Activated CD4-positive, alpha-beta memory T cell treated with anti-CD3 and anti-CD28 coated beads, Interleukin-2, amount 10 ng/mL, durations not matched to agents 7 days and 5 days (primary cell): Measurements from ENCODE around the gene OR4D10. TPM values are rescaled to one million over a fixed set of nuclear protein-coding genes. Genes with fewer than 3 reads are reported as not detected.
A peak's percentile ranks its signal among the peaks of the same experiment; 100 is the strongest.
"Not testable (repeated sequence)": the region's sequence is repeated elsewhere in the genome, so short reads cannot be mapped to it uniquely, and the experiment has no call there.

Source experiments
- CTCF ChIA-PET: fragments of 350-600 bp; sonication (Branson Sonifier 250); formaldehyde crosslinking; loops from one replicate; lab custom pipeline; 2021; ENCODE audit warnings: antibody characterized with exemption, inconsistent platforms; lab: Charles Lee
- POLR2A ChIA-PET: fragments of 350-600 bp; sonication (Branson Sonifier 250); formaldehyde crosslinking; loops from one replicate; lab custom pipeline; 2021; ENCODE audit warnings: antibody characterized with exemption; lab: Charles Lee
- DNase-seq: peaks from one replicate; pipeline ENCODE4 v3.0.0-alpha.2; 2020
- H3K27ac Mint-ChIP-seq: one replicate; pipeline ENCODE4 v1.8.0; 2021; ENCODE audit warnings: mild to moderate bottlenecking, mixed read lengths
- H3K27me3 Mint-ChIP-seq: one replicate; pipeline ENCODE4 v1.8.0; 2021; ENCODE audit warnings: mixed read lengths
- H3K36me3 Mint-ChIP-seq: one replicate; pipeline ENCODE4 v1.8.0; 2021; ENCODE audit warnings: low read depth, mixed read lengths
- H3K4me1 Mint-ChIP-seq: one replicate; pipeline ENCODE4 v1.8.0; 2021; ENCODE audit warnings: mixed read lengths
- H3K4me3 Mint-ChIP-seq: one replicate; pipeline ENCODE4 v1.8.0; 2021; ENCODE audit warnings: mild to moderate bottlenecking, mixed read lengths
- H3K9me3 Mint-ChIP-seq: one replicate; pipeline ENCODE4 v1.8.0; 2021; ENCODE audit warnings: mixed read lengths
- total RNA-seq, 2 experiments: library from RNA; stranded (reverse); gene quantifications; one replicate each; pipeline ENCODE4 v1.2.3, GENCODE V29; 2021

OR4D10 gene
- total RNA-seq, 2 experiments from 2014 or later: not detected

DNA sequence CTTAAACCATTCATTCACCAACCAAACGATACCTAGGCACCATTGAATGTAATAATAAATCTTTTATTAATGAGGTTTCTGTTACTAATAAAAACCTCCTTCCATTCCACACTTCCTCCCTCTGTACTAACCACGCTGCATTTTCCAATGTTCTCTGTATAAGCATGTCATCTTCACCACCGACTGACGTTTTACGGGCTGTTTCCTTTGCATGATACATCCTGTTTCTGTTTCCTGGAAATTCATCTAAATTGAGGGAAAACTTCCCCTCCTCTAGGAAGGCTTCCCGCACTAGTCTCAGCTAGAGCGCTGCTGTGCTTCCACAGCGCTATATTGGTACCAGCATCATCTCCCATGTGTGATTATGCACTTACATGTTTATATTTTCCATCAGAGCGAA is 2.1 kb downstream of the OR4D10 start:
- CTCF ChIA-PET: no interaction called here
- no peak overlapping the region for H3K27ac Mint-ChIP-seq

GRCh38 chr11:59479906-59480305 is 6.8 kb downstream of the OR4D10 start:
- Mint-ChIP-seq H3K4me3 (no peak overlapping the region), H3K4me1 (no peaks in the 10 kb centered on the region), H3K27ac (no peak overlapping the region), H3K27me3 (peaks cover 18% of the 10 kb centered on the region), H3K36me3 (no peaks in the 10 kb centered on the region), H3K9me3 (no peaks in the 10 kb centered on the region)
- ChIA-PET POLR2A (no interaction called here), CTCF (no interaction called here)
- DNase-seq: no peak

More for the DNA sequence above, 2.1 kb downstream of the OR4D10 start:
- H3K36me3 Mint-ChIP-seq: no peaks in the 10 kb centered on the region
- H3K4me3 Mint-ChIP-seq: no peak overlapping the region
- H3K4me1 Mint-ChIP-seq: no peaks in the 10 kb centered on the region
- POLR2A ChIA-PET: no interaction called here
- DNase-seq: no peak
- no peaks in the 10 kb centered on the region for H3K9me3 Mint-ChIP-seq
- H3K27me3 Mint-ChIP-seq: peaks cover 22% of the 10 kb centered on the region

DNA sequence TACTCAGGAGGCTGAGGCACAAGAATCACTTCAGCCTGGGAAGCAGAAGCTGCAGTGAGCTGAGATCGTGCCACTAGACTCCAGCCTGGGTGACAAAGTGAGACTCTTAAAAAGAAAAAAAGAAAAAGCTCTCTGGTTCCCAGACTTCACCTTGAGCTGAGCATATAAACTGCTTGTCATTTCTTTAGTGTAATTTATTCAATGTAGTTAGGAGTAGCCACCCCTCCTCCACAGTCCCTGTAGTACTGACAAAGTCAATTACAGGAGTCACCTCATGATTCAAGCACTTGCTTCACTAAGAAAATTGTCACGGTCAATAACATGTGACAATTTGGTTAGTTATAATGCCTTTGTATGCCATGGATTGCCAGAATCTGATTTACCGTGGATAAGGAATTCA is 7.2 kb downstream of the OR4D10 start:
- Mint-ChIP-seq H3K4me3 (no peak overlapping the region), H3K9me3 (no peaks in the 10 kb centered on the region), H3K27me3 (peaks cover 20% of the 10 kb centered on the region), H3K36me3 (no peaks in the 10 kb centered on the region), H3K27ac (no peak overlapping the region), H3K4me1 (no peaks in the 10 kb centered on the region)
- no peak for DNase-seq
- ChIA-PET CTCF (no interaction called here), POLR2A (no interaction called here)

- no peak for DNase-seq
- Mint-ChIP-seq H3K27ac (no peak overlapping the region), H3K36me3 (no peaks in the 10 kb centered on the region), H3K4me1 (no peaks in the 10 kb centered on the region), H3K4me3 (no peak overlapping the region), H3K27me3 (peaks cover 13% of the 10 kb centered on the region), H3K9me3 (peaks cover 2% of the 10 kb centered on the region)
- ChIA-PET CTCF (no interaction called here), POLR2A (no interaction called here)
Observed at GRCh38 chr11:59501931-59502330, 28.8 kb downstream of the OR4D10 start.

- Mint-ChIP-seq H3K4me3 (no peak within 1 kb of the TSS), H3K4me1 (no peaks in the 10 kb centered on the region), H3K27me3 (peaks cover 7% of the 10 kb centered on the region), H3K36me3 (no peaks in the 10 kb centered on the region), H3K9me3 (peaks cover 2% of the 10 kb centered on the region), H3K27ac (no peak within 1 kb of the TSS)
- POLR2A ChIA-PET: no interaction called here
- no peak for DNase-seq
- CTCF ChIA-PET: no interaction called here
Observed at GRCh38 chr11:59503276-59503675, 30.2 kb downstream of the OR4D10 start, which contains the start of gene OR4D11. TSS of gene OR4D11 (plus strand) at chr11:59503576. CDS start at chr11:59503576, 0 bp downstream.

DNA sequence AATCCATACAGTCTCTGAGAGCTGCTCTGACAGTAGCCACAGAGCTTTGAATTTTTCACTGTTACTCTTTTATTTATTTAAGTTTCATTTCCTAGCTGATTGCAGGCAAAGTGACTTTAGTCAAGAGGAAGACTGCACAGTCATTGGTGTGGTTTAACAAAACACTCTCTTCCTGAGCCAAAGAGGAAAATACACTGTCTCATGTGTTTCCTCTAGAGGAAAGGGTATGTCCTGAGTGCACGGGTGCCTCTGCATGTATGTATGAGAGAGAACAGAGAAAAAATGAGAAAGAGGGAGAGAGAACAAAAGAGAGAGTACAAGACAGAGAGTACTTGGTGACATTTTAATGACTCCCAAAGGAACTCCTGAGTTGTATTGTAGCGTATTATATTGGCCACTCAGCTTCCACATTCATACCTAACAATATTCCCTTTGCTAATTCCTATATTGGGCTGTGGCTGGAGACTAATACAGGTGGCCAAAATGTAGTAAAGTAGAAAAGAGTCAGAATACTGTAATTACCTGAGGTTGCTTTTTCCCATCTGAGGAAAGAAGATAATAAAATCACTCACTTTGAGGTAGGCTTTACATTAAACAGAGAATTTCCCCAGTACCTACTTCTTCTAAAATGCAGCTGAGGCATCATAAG is 38.0 kb downstream of the OR4D10 start, which contains the start of gene OR4D9:
Gene OR4D9 (plus strand): TSS at position 599 of the 649 bp plus-strand sequence. CDS start 3,374 bp downstream, outside the sequence.
- no peak for DNase-seq
- H3K4me3 Mint-ChIP-seq: no peak within 1 kb of the TSS
- POLR2A ChIA-PET: interaction anchor here (1.4 kb wide), 1 partner anchor 26 kb away, joined by 3 read pairs; no protein-coding TSS in a partner anchor
- CTCF ChIA-PET: interaction anchor here (1.0 to 1.3 kb wide), 3 partner anchors 10 to 39 kb away, joined by 3 to 5 read pairs (median 3); no protein-coding TSS in a partner anchor
- H3K9me3 Mint-ChIP-seq: peaks cover 3% of the 10 kb centered on the region
- peak within 1 kb of the TSS; percentile 63 for H3K27ac Mint-ChIP-seq
- H3K4me1 Mint-ChIP-seq: peaks cover 27% of the 10 kb centered on the region
- peaks cover 5% of the 10 kb centered on the region for H3K27me3 Mint-ChIP-seq
- peaks cover 5% of the 10 kb centered on the region for H3K36me3 Mint-ChIP-seq

- H3K4me3 Mint-ChIP-seq: no peak overlapping the region
- H3K9me3 Mint-ChIP-seq: peaks cover 3% of the 10 kb centered on the region
- POLR2A ChIA-PET: no interaction called here
- peaks cover 27% of the 10 kb centered on the region for H3K4me1 Mint-ChIP-seq
- H3K36me3 Mint-ChIP-seq: peaks cover 5% of the 10 kb centered on the region
- peaks cover 5% of the 10 kb centered on the region for H3K27me3 Mint-ChIP-seq
- DNase-seq: no peak
- CTCF ChIA-PET: interaction anchor here (1.0 to 1.3 kb wide), 2 partner anchors 26 to 38 kb away, joined by 3 to 5 read pairs; no protein-coding TSS in a partner anchor
- H3K27ac Mint-ChIP-seq: no peak overlapping the region
Observed at GRCh38 chr11:59511675-59512074, 38.6 kb downstream of the OR4D10 start.

DNA sequence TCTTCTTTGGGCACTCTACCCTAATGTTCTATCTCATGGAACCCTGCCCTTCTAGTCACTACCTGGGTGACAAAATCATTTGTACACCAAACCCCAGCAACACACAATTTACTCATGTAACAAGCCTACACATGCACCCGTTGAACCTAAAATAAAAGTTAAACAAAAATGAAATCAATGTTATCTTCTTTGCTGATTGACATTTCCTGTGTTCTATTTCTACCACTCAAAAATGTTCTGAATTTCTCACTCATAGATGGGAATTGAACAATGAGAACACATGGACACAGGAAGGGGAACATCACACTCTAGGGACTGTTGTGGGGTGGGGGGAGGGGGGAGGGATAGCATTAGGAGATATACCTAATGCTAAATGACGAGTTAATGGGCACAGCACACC is 47.0 kb downstream of the OR4D10 start:
- CTCF ChIA-PET: interaction anchor here (0.9 kb wide), 1 partner anchor 9 kb away, joined by 3 read pairs; the partner anchor contains the start of gene OR4D9
- H3K27ac Mint-ChIP-seq, H3K4me3 Mint-ChIP-seq, DNase-seq, H3K9me3 Mint-ChIP-seq, POLR2A ChIA-PET, H3K4me1 Mint-ChIP-seq, H3K36me3 Mint-ChIP-seq: not testable (repeated sequence)
- peaks cover 11% of the 10 kb centered on the region for H3K27me3 Mint-ChIP-seq

DNA sequence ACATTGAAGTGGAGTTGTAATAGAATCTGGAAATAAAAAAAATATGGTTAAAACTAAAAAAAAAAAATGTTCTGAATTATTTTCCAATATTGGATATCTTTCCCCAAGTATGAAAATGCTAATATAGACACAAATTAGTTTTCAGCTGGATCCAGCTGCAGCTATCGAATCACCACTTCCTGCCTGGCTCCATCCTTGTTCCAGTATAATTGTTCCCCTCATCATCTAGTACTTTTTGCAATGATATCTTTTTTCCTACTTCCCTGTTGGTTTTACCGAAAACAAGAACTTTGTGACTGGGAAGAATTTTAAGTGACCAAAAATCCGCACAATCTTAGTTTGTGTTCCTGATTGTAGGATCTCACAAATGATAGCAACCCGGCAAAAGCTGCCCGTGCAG is 47.6 kb downstream of the OR4D10 start:
- ChIA-PET POLR2A (no interaction called here), CTCF (interaction anchor here (0.9 kb wide), 1 partner anchor 10 kb away, joined by 3 read pairs; the partner anchor contains the start of gene OR4D9)
- Mint-ChIP-seq H3K27me3 (peaks cover 13% of the 10 kb centered on the region), H3K27ac (no peak overlapping the region), H3K4me1 (no peaks in the 10 kb centered on the region), H3K4me3 (no peak overlapping the region), H3K9me3 (no peaks in the 10 kb centered on the region), H3K36me3 (no peaks in the 10 kb centered on the region)
- no peak for DNase-seq

- H3K4me3 Mint-ChIP-seq: no peak overlapping the region
- no peak overlapping the region for H3K27ac Mint-ChIP-seq
- no peak for DNase-seq
- POLR2A ChIA-PET: no interaction called here
- H3K36me3 Mint-ChIP-seq: no peaks in the 10 kb centered on the region
- no peaks in the 10 kb centered on the region for H3K9me3 Mint-ChIP-seq
- CTCF ChIA-PET: interaction anchor here (1.0 kb wide), 1 partner anchor 14 kb away, joined by 4 read pairs; no protein-coding TSS in a partner anchor
- peaks cover 13% of the 10 kb centered on the region for H3K27me3 Mint-ChIP-seq
- H3K4me1 Mint-ChIP-seq: no peaks in the 10 kb centered on the region
Observed at GRCh38 chr11:59523541-59523940, 50.4 kb downstream of the OR4D10 start.

DNA sequence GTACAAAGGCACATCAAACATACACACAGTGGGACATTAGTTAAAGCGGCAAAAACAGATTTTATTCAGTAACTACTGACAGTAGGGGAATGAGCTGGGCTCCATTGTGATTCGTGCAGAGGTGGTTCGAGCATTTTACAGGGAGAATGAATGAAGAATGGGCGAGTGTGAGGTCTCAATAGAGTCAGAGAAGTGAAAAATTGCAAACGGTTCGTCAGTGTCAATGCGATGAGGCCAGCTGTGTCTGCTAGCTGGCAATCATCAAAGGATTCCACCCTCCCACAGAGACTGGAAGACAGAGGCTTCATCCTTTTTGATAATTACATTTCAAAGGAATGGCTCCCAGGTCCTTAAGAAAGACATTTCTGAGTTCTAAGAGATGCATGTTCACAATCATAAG is 55.6 kb downstream of the OR4D10 start:
- DNase-seq: no peak
- ChIA-PET CTCF (interaction anchor here (0.6 to 2.3 kb wide), 2 partner anchors 9 to 763 kb away, joined by 3 to 9 read pairs; no protein-coding TSS in a partner anchor), POLR2A (no interaction called here)
- H3K4me3 Mint-ChIP-seq: no peak overlapping the region
- H3K27me3 Mint-ChIP-seq: peaks cover 6% of the 10 kb centered on the region
- no peaks in the 10 kb centered on the region for H3K4me1 Mint-ChIP-seq
- no peak overlapping the region for H3K27ac Mint-ChIP-seq
- no peaks in the 10 kb centered on the region for H3K9me3 Mint-ChIP-seq
- H3K36me3 Mint-ChIP-seq: no peaks in the 10 kb centered on the region
